Neural cell (in vitro differentiated cells): ENCODE measurements around the gene FOXL3. TPM values are rescaled to one million over a fixed set of nuclear protein-coding genes. Genes with fewer than 3 reads are reported as not detected.

Source experiments
- H2AFZ ChIP-seq: fragments of 200-600, 300-800 bp; sonication (generic), shearing (Covaris generic); 2 replicates; pipeline ENCODE4 v1.6.0; 2014; ENCODE audit warnings: low read depth, mild to moderate bottlenecking, antibody characterized with exemption, low read length, moderate library complexity
- H3F3A ChIP-seq: fragments of 200-600 bp; shearing (Covaris generic); 2 replicates; pipeline ENCODE4 v1.6.1; 2016; ENCODE audit warnings: mild to moderate bottlenecking, moderate library complexity, mixed read lengths, antibody characterized with exemption, low read length; ENCODE audit not compliant: insufficient read depth, poor library complexity, severe bottlenecking
- H3K27ac ChIP-seq: fragments of 200-600, 300-800 bp; sonication (generic), shearing (Covaris generic); 2 replicates; pipeline ENCODE4 v1.5.1; 2014; ENCODE audit warnings: mild to moderate bottlenecking, low read length, moderate library complexity
- H3K27me3 ChIP-seq: fragments of 300-800, 200-600 bp; sonication (generic), shearing (Covaris generic); 2 replicates; pipeline ENCODE4 v1.6.0; 2014; ENCODE audit warnings: mild to moderate bottlenecking, low read depth, low read length, moderate library complexity; ENCODE audit not compliant: insufficient read depth
- H3K36me3 ChIP-seq: fragments of 300-800, 200-600 bp; sonication (generic), shearing (Covaris generic); 2 replicates; pipeline ENCODE4 v1.5.1; 2014; ENCODE audit warnings: mild to moderate bottlenecking, antibody characterized with exemption, low read length, moderate library complexity; ENCODE audit not compliant: insufficient read depth
- H3K4me2 ChIP-seq: fragments of 300-800, 200-600 bp; sonication (generic), shearing (Covaris generic); 2 replicates; pipeline ENCODE4 v1.6.0; 2014; ENCODE audit warnings: mild to moderate bottlenecking, low read length
- H3K4me3 ChIP-seq: fragments of 300-800, 200-600 bp; sonication (generic), shearing (Covaris generic); 2 replicates; pipeline ENCODE4 v1.5.1; 2014; ENCODE audit warnings: mild to moderate bottlenecking, low read length, moderate library complexity
- H3K79me2 ChIP-seq: fragments of 200-600 bp; shearing (Covaris generic); replicated peaks from 2 replicates; pipeline ENCODE4 v1.6.0; 2014; ENCODE audit warnings: mild to moderate bottlenecking, low read length, moderate library complexity; ENCODE audit not compliant: insufficient read depth
- H3K9ac ChIP-seq: fragments of 300-800, 200-600 bp; sonication (generic), shearing (Covaris generic); 2 replicates; pipeline ENCODE4 v1.6.1; 2016; ENCODE audit warnings: mild to moderate bottlenecking, low read length, mixed read lengths
- H3K9me2 ChIP-seq: fragments of 200-600 bp; shearing (Covaris generic); 2 replicates; pipeline ENCODE4 v1.6.1; 2016; ENCODE audit warnings: mild to moderate bottlenecking, low read length, mixed read lengths; ENCODE audit not compliant: insufficient read depth
- H3K9me3 ChIP-seq: fragments of 200-600, 300-800 bp; sonication (generic), shearing (Covaris generic); 2 replicates; pipeline ENCODE4 v1.6.1; 2016; ENCODE audit warnings: mild to moderate bottlenecking, mixed run types, low read length, moderate library complexity, mixed read lengths
- H4K20me1 ChIP-seq: fragments of 200-600 bp; shearing (Covaris generic); 2 replicates; pipeline ENCODE4 v1.6.1; 2016; ENCODE audit warnings: mild to moderate bottlenecking, mixed run types; ENCODE audit not compliant: insufficient read depth
- CTCF ChIP-seq: fragments of 450-650 bp; IDR thresholded peaks from 2 replicates; pipeline ENCODE4 v1.5.1; 2014; ENCODE audit warnings: antibody characterized with exemption, mild to moderate bottlenecking, moderate library complexity; ENCODE audit not compliant: poor library complexity, severe bottlenecking
- EP300 ChIP-seq: fragments of 450-650 bp; conservative IDR thresholded peaks from 2 replicates; pipeline ENCODE4 v1.6.1; 2014; ENCODE audit warnings: antibody characterized with exemption, mild to moderate bottlenecking, moderate library complexity; ENCODE audit not compliant: poor library complexity, severe bottlenecking
- EZH2 ChIP-seq: fragments of 200-600, 300-800 bp; shearing (Covaris generic), sonication (generic); IDR thresholded peaks from 2 replicates; pipeline ENCODE4 v1.6.1; 2014; ENCODE audit warnings: antibody characterized with exemption, low read length, borderline replicate concordance, mild to moderate bottlenecking; ENCODE audit not compliant: insufficient read depth, poor library complexity, severe bottlenecking
- MXI1 ChIP-seq: fragments of 450-650 bp; conservative IDR thresholded peaks from 2 replicates; pipeline ENCODE4 v1.6.1; 2014; ENCODE audit warnings: antibody characterized with exemption, mild to moderate bottlenecking; ENCODE audit not compliant: poor library complexity, severe bottlenecking
- POLR2AphosphoS5 ChIP-seq: IDR thresholded peaks from 2 replicates; pipeline ENCODE4 v1.6.1; 2012
- RAD21 ChIP-seq: fragments of 450-650 bp; conservative IDR thresholded peaks from 2 replicates; pipeline ENCODE4 v1.6.1; 2014; ENCODE audit warnings: antibody characterized with exemption, mild to moderate bottlenecking, moderate library complexity
- SMC3 ChIP-seq: fragments of 450-650 bp; conservative IDR thresholded peaks from 2 replicates; pipeline ENCODE4 v1.6.1; 2014; ENCODE audit warnings: antibody characterized with exemption, mild to moderate bottlenecking, moderate library complexity; ENCODE audit not compliant: poor library complexity
- TAF1 ChIP-seq: IDR thresholded peaks from 2 replicates; pipeline ENCODE4 v1.6.1; 2012; ENCODE audit warnings: low read depth
- polyA plus RNA-seq: library from polyadenylated mRNA; depleted of rRNA; stranded (reverse); fragments of >200 nt; gene quantifications from 2 replicates; pipeline ENCODE4 v1.2.3, GENCODE V29; 2014
- TF ChIP-seq, protein P1 (sequence below): IDR thresholded peaks from 2 replicates; pipeline ENCODE4 v1.6.1; 2012; ENCODE audit warnings: borderline replicate concordance

FOXL3 gene
- polyA plus RNA-seq, 1 donor from 2014 or later = not detected

DNA sequence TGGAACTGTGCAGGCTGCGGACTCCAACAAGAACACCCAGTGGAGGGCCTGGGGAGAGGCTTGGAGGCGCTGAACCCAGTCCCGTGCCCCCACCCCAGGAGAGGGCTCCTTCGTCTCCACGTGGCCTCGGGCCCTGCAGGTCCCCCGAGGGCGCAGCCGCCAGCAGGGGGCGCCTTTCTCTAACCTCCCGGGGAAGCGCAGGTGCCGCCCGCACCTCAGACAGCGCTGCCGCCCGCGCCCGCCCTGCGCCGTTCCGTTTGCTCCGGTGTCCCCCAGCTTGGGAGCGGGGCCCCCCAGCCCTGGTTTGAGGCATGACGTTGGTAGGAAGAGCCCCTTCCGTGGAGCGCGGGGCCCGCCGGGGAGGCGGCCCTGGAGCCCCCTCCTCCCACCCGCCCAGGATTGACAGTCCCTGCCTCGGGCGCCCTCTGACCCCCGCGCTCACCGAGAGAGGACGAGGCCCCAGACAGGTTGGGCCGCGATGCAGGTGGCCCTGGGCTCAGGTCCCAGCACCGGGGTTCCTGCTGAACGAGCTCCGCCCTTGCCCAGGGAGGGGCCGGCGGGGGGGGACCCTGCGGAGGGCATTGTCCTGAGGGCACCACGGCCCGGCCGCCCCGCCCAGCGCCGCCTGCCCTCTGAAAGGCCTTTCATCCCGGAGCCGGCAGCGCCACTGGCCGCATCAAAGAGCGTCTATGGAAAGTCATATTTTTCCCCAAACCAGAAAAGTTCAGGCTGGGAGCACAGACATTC lies 42.8 kb downstream of the FOXL3 start:
- Histone ChIP-seq H3K27me3 (no peaks in the 10 kb centered on the region), H2AFZ (no peak overlapping the region)

GRCh38 chr7:333393-333764 lies 43.4 kb downstream of the FOXL3 start:
- H3K9me3 ChIP-seq = no peaks in the 10 kb centered on the region
- no peaks in the 10 kb centered on the region for H4K20me1 ChIP-seq
- H3K27me3 ChIP-seq = no peaks in the 10 kb centered on the region
- H3K79me2 ChIP-seq = no peaks in the 10 kb centered on the region
- no peak overlapping the region for H3K4me3 ChIP-seq
- no peak overlapping the region for H3K9ac ChIP-seq
- H3K27ac ChIP-seq = no peak overlapping the region
- H3K36me3 ChIP-seq = no peaks in the 10 kb centered on the region
- no peaks in the 10 kb centered on the region for H3F3A ChIP-seq
- TF ChIP-seq EP300 (no peak), MXI1 (no peak), TAF1 (no peak), CTCF (no peak), EZH2 (no peak), RAD21 (no peak)
- TF ChIP-seq, protein P1, sequence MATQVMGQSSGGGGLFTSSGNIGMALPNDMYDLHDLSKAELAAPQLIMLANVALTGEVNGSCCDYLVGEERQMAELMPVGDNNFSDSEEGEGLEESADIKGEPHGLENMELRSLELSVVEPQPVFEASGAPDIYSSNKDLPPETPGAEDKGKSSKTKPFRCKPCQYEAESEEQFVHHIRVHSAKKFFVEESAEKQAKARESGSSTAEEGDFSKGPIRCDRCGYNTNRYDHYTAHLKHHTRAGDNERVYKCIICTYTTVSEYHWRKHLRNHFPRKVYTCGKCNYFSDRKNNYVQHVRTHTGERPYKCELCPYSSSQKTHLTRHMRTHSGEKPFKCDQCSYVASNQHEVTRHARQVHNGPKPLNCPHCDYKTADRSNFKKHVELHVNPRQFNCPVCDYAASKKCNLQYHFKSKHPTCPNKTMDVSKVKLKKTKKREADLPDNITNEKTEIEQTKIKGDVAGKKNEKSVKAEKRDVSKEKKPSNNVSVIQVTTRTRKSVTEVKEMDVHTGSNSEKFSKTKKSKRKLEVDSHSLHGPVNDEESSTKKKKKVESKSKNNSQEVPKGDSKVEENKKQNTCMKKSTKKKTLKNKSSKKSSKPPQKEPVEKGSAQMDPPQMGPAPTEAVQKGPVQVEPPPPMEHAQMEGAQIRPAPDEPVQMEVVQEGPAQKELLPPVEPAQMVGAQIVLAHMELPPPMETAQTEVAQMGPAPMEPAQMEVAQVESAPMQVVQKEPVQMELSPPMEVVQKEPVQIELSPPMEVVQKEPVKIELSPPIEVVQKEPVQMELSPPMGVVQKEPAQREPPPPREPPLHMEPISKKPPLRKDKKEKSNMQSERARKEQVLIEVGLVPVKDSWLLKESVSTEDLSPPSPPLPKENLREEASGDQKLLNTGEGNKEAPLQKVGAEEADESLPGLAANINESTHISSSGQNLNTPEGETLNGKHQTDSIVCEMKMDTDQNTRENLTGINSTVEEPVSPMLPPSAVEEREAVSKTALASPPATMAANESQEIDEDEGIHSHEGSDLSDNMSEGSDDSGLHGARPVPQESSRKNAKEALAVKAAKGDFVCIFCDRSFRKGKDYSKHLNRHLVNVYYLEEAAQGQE = no peak
- no peak overlapping the region for H3K4me2 ChIP-seq
- H2AFZ ChIP-seq = no peak overlapping the region
- no peaks in the 10 kb centered on the region for H3K9me2 ChIP-seq

More for the DNA sequence above, 42.8 kb downstream of the FOXL3 start:
- Histone ChIP-seq H3K4me3 (peak overlapping the region; percentile 51), H3K27ac (no peak overlapping the region), H3F3A (no peaks in the 10 kb centered on the region), H3K9me3 (no peaks in the 10 kb centered on the region), H3K4me2 (no peak overlapping the region), H3K9me2 (no peaks in the 10 kb centered on the region), H3K36me3 (no peaks in the 10 kb centered on the region), H3K9ac (no peak overlapping the region), H4K20me1 (no peaks in the 10 kb centered on the region), H3K79me2 (no peaks in the 10 kb centered on the region)
- TF ChIP-seq SMC3 (peak; percentile 74), EP300 (no peak), TAF1 (no peak), MXI1 (no peak), POLR2AphosphoS5 (no peak), RAD21 (peak; percentile 68), EZH2 (no peak), CTCF (peak; percentile 70)
- TF ChIP-seq, protein P1 = no peak
